WTC11 (cell line): ENCODE measurements around the gene IPO11. TPM values are rescaled to one million over a fixed set of nuclear protein-coding genes. Genes with fewer than 3 reads are reported as not detected.
"Not testable (repeated sequence)": the region's sequence is repeated elsewhere in the genome, so short reads cannot be mapped to it uniquely, and the experiment has no call there.

ENCODE experiments used
- ATAC-seq: fragments of 200-7000 bp; cut with Tn5 transposase; 2 replicates; pipeline ENCODE4 v1.10.0; 2021; ENCODE audit warnings: mild to moderate bottlenecking, moderate library complexity
- CTCF ChIA-PET: fragments of 300-600 bp; sonication (Branson Sonifier 250); formaldehyde crosslinking; loops from one replicate; lab custom pipeline; 2021; ENCODE audit warnings: antibody characterized with exemption; lab: Charles Lee
- POLR2A ChIA-PET: fragments of 350-600 bp; sonication (Branson Sonifier 250); formaldehyde crosslinking; loops from one replicate; lab custom pipeline; 2021; ENCODE audit warnings: antibody characterized with exemption; lab: Charles Lee
- DNase-seq: peaks from one replicate; pipeline ENCODE4 v3.0.0; 2021; ENCODE audit warnings: low spot score
- H3K27ac Mint-ChIP-seq: 2 replicates; pipeline ENCODE4 v1.8.0; 2021; ENCODE audit warnings: mixed read lengths
- H3K27me3 Mint-ChIP-seq: 2 replicates; pipeline ENCODE4 v1.8.0; 2021; ENCODE audit warnings: low read depth, mild to moderate bottlenecking, moderate library complexity, mixed read lengths
- H3K36me3 Mint-ChIP-seq: 2 replicates; pipeline ENCODE4 v1.8.0; 2021; ENCODE audit warnings: mixed read lengths
- H3K4me1 Mint-ChIP-seq: 2 replicates; pipeline ENCODE4 v1.8.0; 2022; ENCODE audit warnings: mixed read lengths
- H3K4me3 Mint-ChIP-seq: 2 replicates; pipeline ENCODE4 v1.8.0; 2021; ENCODE audit warnings: mild to moderate bottlenecking, moderate library complexity, mixed read lengths
- H3K9me3 Mint-ChIP-seq: 2 replicates; pipeline ENCODE4 v1.8.0; 2021; ENCODE audit warnings: mixed read lengths
- ATF6 ChIP-seq: sonication (generic); formaldehyde crosslinking; IDR thresholded peaks from 2 replicates; pipeline ENCODE4 v1.8.1; 2023; ENCODE audit warnings: mild to moderate bottlenecking, missing genetic modification reagents
- E2F5 ChIP-seq: sonication (generic); formaldehyde crosslinking; IDR thresholded peaks from 2 replicates; pipeline ENCODE4 v1.8.1; 2022; ENCODE audit warnings: mild to moderate bottlenecking, moderate library complexity, missing genetic modification reagents
- GABPB1 ChIP-seq: sonication (generic); formaldehyde crosslinking; IDR thresholded peaks from 2 replicates; pipeline ENCODE4 v1.8.1; 2023; ENCODE audit warnings: mild to moderate bottlenecking, missing genetic modification reagents
- HMGA2 ChIP-seq: fragments of 250-450 bp; sonication (Bioruptor Pico); IDR thresholded peaks from 2 replicates; pipeline ENCODE4 v1.4.0; 2021; ENCODE audit warnings: mild to moderate bottlenecking, moderate library complexity
- KAT7 ChIP-seq: sonication (generic); formaldehyde crosslinking; IDR thresholded peaks from 2 replicates; pipeline ENCODE4 v1.8.1; 2023; ENCODE audit warnings: missing genetic modification reagents, mild to moderate bottlenecking, borderline replicate concordance
- MLX ChIP-seq: sonication (generic); formaldehyde crosslinking; IDR thresholded peaks from 2 replicates; pipeline ENCODE4 v1.8.1; 2023; ENCODE audit warnings: mild to moderate bottlenecking, missing genetic modification reagents, moderate library complexity
- NR1H2 ChIP-seq: sonication (generic); formaldehyde crosslinking; IDR thresholded peaks from 2 replicates; pipeline ENCODE4 v1.9.0; 2021; ENCODE audit warnings: mild to moderate bottlenecking, moderate library complexity, missing genetic modification reagents
- PRDM15 ChIP-seq: sonication (generic); formaldehyde crosslinking; IDR thresholded peaks from 2 replicates; pipeline ENCODE4 v1.8.0; 2022; ENCODE audit warnings: missing genetic modification reagents
- SMAD3 ChIP-seq: sonication (generic); formaldehyde crosslinking; IDR thresholded peaks from 2 replicates; pipeline ENCODE4 v1.8.0; 2022; ENCODE audit warnings: missing genetic modification reagents, mild to moderate bottlenecking, borderline replicate concordance
- STAT6 ChIP-seq: sonication (generic); formaldehyde crosslinking; conservative IDR thresholded peaks from 2 replicates; pipeline ENCODE4 v1.8.1; 2023; ENCODE audit warnings: mild to moderate bottlenecking, low read depth, missing genetic modification reagents, moderate library complexity
- TEAD1 ChIP-seq: sonication (generic); formaldehyde crosslinking; IDR thresholded peaks from 2 replicates; pipeline ENCODE4 v1.8.0; 2022; ENCODE audit warnings: mild to moderate bottlenecking, missing genetic modification reagents
- USF1 ChIP-seq: sonication (generic); formaldehyde crosslinking; IDR thresholded peaks from 2 replicates; pipeline ENCODE4 v1.8.0; 2022; ENCODE audit warnings: mild to moderate bottlenecking, missing genetic modification reagents
- ZNF219 ChIP-seq: sonication (generic); formaldehyde crosslinking; IDR thresholded peaks from 2 replicates; pipeline ENCODE4 v1.8.0; 2023; ENCODE audit warnings: missing genetic modification reagents, mild to moderate bottlenecking, borderline replicate concordance
- ZNF232 ChIP-seq: sonication (generic); formaldehyde crosslinking; IDR thresholded peaks from 2 replicates; pipeline ENCODE4 v1.8.0; 2022; ENCODE audit warnings: mild to moderate bottlenecking, missing genetic modification reagents
- ZNF263 ChIP-seq: sonication (generic); formaldehyde crosslinking; IDR thresholded peaks from 2 replicates; pipeline ENCODE4 v1.8.1; 2022; ENCODE audit warnings: low read depth, mild to moderate bottlenecking, moderate library complexity, missing genetic modification reagents
- ZNF317 ChIP-seq: sonication (generic); formaldehyde crosslinking; IDR thresholded peaks from 2 replicates; pipeline ENCODE4 v1.8.1; 2023; ENCODE audit warnings: low read depth, mild to moderate bottlenecking, moderate library complexity, missing genetic modification reagents, borderline replicate concordance
- total RNA-seq: library from RNA; stranded (reverse); gene quantifications from 3 replicates; pipeline ENCODE4 v1.2.3, GENCODE V29; 2021

IPO11 gene
- total RNA-seq, 1 experiment from 2014 or later, result 61.9 TPM

- TF ChIP-seq E2F5 (CRISPR knock-in tag) (no peak), HMGA2 (CRISPR knock-in tag) (no peak), ZNF317 (CRISPR knock-in tag) (no peak), KAT7 (CRISPR knock-in tag) (no peak), MLX (CRISPR knock-in tag) (no peak), ATF6 (CRISPR knock-in tag) (no peak), NR1H2 (CRISPR knock-in tag) (no peak), TEAD1 (CRISPR knock-in tag) (no peak), ZNF219 (CRISPR knock-in tag) (no peak)
- TF ChIP-seq, all 79 proteins: peak for 0
- peaks cover 43% of the 10 kb centered on the region for H3K36me3 Mint-ChIP-seq
- peaks cover 19% of the 10 kb centered on the region for H3K4me1 Mint-ChIP-seq
- DNase-seq, result no peak
- no peak overlapping the region for H3K4me3 Mint-ChIP-seq
- H3K9me3 Mint-ChIP-seq, result peaks cover 31% of the 10 kb centered on the region
- CTCF ChIA-PET, result no interaction called here
- H3K27me3 Mint-ChIP-seq, result no peaks in the 10 kb centered on the region; the same call in 1 of the 2 replicates
- no peak overlapping the region for H3K27ac Mint-ChIP-seq
- ATAC-seq, result no peak
- POLR2A ChIA-PET, result no interaction called here
Measured at GRCh38 chr5:62564101-62564500, 151.5 kb downstream of the IPO11 start.

GRCh38 chr5:62565740-62566139 is 153.2 kb downstream of the IPO11 start:
- POLR2A ChIA-PET, result not testable (repeated sequence)

GRCh38 chr5:62568143-62568542 is 155.6 kb downstream of the IPO11 start:
- ChIA-PET POLR2A (no interaction called here), CTCF (interaction anchor here (0.7 kb wide), 1 partner anchor 211 kb away, joined by 4 read pairs; no protein-coding TSS in a partner anchor)
- ATAC-seq, result no peak

More at GRCh38 chr5:62565740-62566139, 153.2 kb downstream of the IPO11 start:
- Mint-ChIP-seq H3K27ac (peak overlapping the region; percentile 21; the same call in 1 of the 2 replicates), H3K4me1 (peaks cover 28% of the 10 kb centered on the region), H3K9me3 (peaks cover 31% of the 10 kb centered on the region), H3K36me3 (peaks cover 44% of the 10 kb centered on the region)
- DNase-seq, H3K27me3 Mint-ChIP-seq, H3K4me3 Mint-ChIP-seq, ATAC-seq, CTCF ChIA-PET: not testable (repeated sequence)

More at GRCh38 chr5:62568143-62568542, 155.6 kb downstream of the IPO11 start:
- Mint-ChIP-seq H3K36me3 (peaks cover 40% of the 10 kb centered on the region), H3K27me3 (no peaks in the 10 kb centered on the region; the same call in 1 of the 2 replicates), H3K27ac (no peak overlapping the region), H3K9me3 (peaks cover 31% of the 10 kb centered on the region), H3K4me3 (no peak overlapping the region), H3K4me1 (peaks cover 15% of the 10 kb centered on the region)
- TF ChIP-seq STAT6 (CRISPR knock-in tag), result no peak
- TF ChIP-seq ZNF263, result no peak
- no peak for TF ChIP-seq USF1 (CRISPR knock-in tag)
- no peak for TF ChIP-seq PRDM15 (CRISPR knock-in tag)
- TF ChIP-seq SMAD3, result no peak
- no peak for TF ChIP-seq ZNF232 (CRISPR knock-in tag)
- no peak for TF ChIP-seq GABPB1 (CRISPR knock-in tag)
- DNase-seq, result no peak
